ENCODE results near the gene ELMO2. TPM values are rescaled to one million over a fixed set of nuclear protein-coding genes. Genes with fewer than 3 reads are reported as not detected.

ELMO2 gene
- total and polyA plus RNA-seq, 2 of the 4 experiments (the other 2 are of a cell fraction) = 29.2 to 52.7 TPM

GRCh38 chr20:46350201-46350985 lies 56.0 kb downstream of the ELMO2 start:
- H2AFZ ChIP-seq (replicated peaks; ENCODE audit: low read length, poor library complexity) = peak overlapping the region; percentile 86
- H3K4me1 ChIP-seq (ENCODE audit: control insufficient read depth, insufficient read depth, low read length) = peaks cover 12% of the 10 kb centered on the region
- peak overlapping the region; percentile 82 for H4K5ac ChIP-seq (ENCODE audit: low read depth, low read length)
- H3K9ac ChIP-seq (ENCODE audit: low read depth, low read length) = peak overlapping the region; percentile 69
- H2BK5ac ChIP-seq (ENCODE audit: low read depth, low read length, poor library complexity, severe bottlenecking) = peak overlapping the region; percentile 74
- TF ChIP-seq USF2 (IDR thresholded peaks at IDR 0.05; ENCODE audit: low read depth, low read length) (no peak), BHLHE40 (IDR thresholded peaks at IDR 0.05; ENCODE audit: low read depth, low read length) (peak; percentile 58; the same call in 1 of the 2 replicates), MAZ (IDR thresholded peaks at IDR 0.05; ENCODE audit: borderline replicate concordance, low read depth, low read length) (peak; percentile 85), RAD21 (IDR thresholded peaks at IDR 0.05; ENCODE audit: low read length) (no peak), FOS (IDR thresholded peaks at IDR 0.05; ENCODE audit: low read depth, low read length) (no peak), SMC3 (IDR thresholded peaks at IDR 0.05; ENCODE audit: low read depth, low read length) (no peak), CTCF (conservative IDR thresholded peaks at IDR 0.05; ENCODE audit: low read depth, low read length) (no peak), NFE2L2 (IDR thresholded peaks at IDR 0.05; ENCODE audit: low read depth, low read length) (peak; percentile 84), MAFK (IDR thresholded peaks at IDR 0.05; ENCODE audit: low read depth, low read length) (no peak)
- DNase-seq (peak; percentile 93), ATAC-seq (ENCODE audit: low read depth) (peak; percentile 87)
- WGBS, 2 experiments (ENCODE audit: extremely low coverage in 2 of 2, insufficient read length in 1 of 2) = 59% methylated on average over 5 of the region's 13 CpGs; no CpG with 5 or more reads in 1 of the 2 experiments
- BruUV-seq (replicated peaks) = no TSS peak
- peak overlapping the region; percentile 78 for H3K4ac ChIP-seq (ENCODE audit: low read depth, low read length)
- no peaks in the 10 kb centered on the region for H4K20me1 ChIP-seq (ENCODE audit: insufficient read depth, low read length)
- H3K9me3 ChIP-seq (ENCODE audit: control insufficient read depth, insufficient read depth, low read length) = no peaks in the 10 kb centered on the region
- H2BK15ac ChIP-seq (ENCODE audit: low read depth, low read length) = peak overlapping the region; percentile 35; the same call in 1 of the 3 replicates
- dilution Hi-C loops (cut with HindIII; ENCODE audit: low sequenced_read_pairs, unreplicated experiment) (no loop called here), intact Hi-C loops (cut with micrococcal nuclease) (no loop called here), in situ Hi-C loops (cut with MboI; ENCODE audit: low sequenced_read_pairs) (no loop called here)
- peak overlapping the region; percentile 90 for H3K27ac ChIP-seq (ENCODE audit: insufficient read depth, low read length)
- H3K36me3 ChIP-seq (ENCODE audit: control insufficient read depth, insufficient read depth, low read length) = peaks cover 14% of the 10 kb centered on the region; the same call in 1 of the 2 replicates
- H2AK9ac ChIP-seq (replicated peaks; ENCODE audit: low read depth, low read length, poor library complexity) = peak overlapping the region; percentile 93
- peak overlapping the region; percentile 34; the same call in 1 of the 2 replicates for H3K4me2 ChIP-seq (ENCODE audit: low read depth, low read length)
- H3K4me3 ChIP-seq (ENCODE audit: insufficient read depth, low read depth, low read length) = no peak overlapping the region
- H3K18ac ChIP-seq (ENCODE audit: low read depth, low read length) = peak overlapping the region; percentile 66
- peak overlapping the region; percentile 73 for H4K91ac ChIP-seq (ENCODE audit: insufficient read depth, low read depth, low read length)
- ChIA-PET POLR2A (ENCODE audit: unreplicated experiment) (no interaction called here), CTCF (interaction anchor here (1.8 kb wide), 1 partner anchor 217 kb away, joined by 7 read pairs; no protein-coding TSS in a partner anchor)
- no peaks in the 10 kb centered on the region for H3K27me3 ChIP-seq (ENCODE audit: control insufficient read depth, insufficient read depth, low read length)
- H3K79me1 ChIP-seq (ENCODE audit: low read depth in 1 of 2, low read length in 2 of 2) = no peaks in the 10 kb centered on the region; a peak in 1 of 4 replicates
- peak overlapping the region; percentile 36; the same call in 1 of the 2 replicates for H3K56ac ChIP-seq (ENCODE audit: extremely low read depth, insufficient read depth, low read length)
- H3K14ac ChIP-seq (replicated peaks; ENCODE audit: low read depth, low read length) = peak overlapping the region; percentile 69; the same call in 1 of the 2 replicates
- peak overlapping the region; percentile 40 to 84 for H4K8ac ChIP-seq (ENCODE audit: low read depth in 2 of 2, low read length in 2 of 2)
- H2BK120ac ChIP-seq (ENCODE audit: low read depth, low read length) = peak overlapping the region; percentile 58
- no peak overlapping the region for H2BK20ac ChIP-seq (ENCODE audit: low read depth, low read length)
- H3K9me1 ChIP-seq (ENCODE audit: insufficient read depth, low read length) = peaks cover 10% of the 10 kb centered on the region; the same call in 1 of the 2 replicates
- H2AK5ac ChIP-seq (ENCODE audit: low read depth, low read length) = peak overlapping the region; percentile 88
- H3K23ac ChIP-seq (ENCODE audit: low read depth, low read length) = peak overlapping the region; percentile 39; the same call in 1 of the 2 replicates
